ENCODE results near the gene SLK.

The SLK gene

DNA sequence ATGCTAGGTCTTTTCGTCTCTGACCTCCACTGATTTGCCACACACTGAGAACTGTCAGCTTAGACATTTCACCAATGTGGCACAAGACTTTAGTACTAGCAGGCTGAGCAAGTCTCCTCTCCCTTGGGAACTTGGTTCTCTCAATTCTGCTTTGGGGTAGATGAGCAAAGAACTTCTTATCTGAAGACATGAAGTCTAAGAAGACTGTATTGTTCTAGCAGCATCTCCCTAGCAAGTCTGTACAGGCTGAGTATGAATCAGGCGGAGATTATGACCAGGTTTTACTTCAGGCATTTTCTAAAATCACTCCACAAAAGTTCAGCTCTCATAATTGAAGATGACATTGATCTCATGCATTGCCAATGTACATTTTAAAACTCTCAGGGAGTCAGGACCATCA lies 25.1 kb upstream of the SLK start:
- DNase-seq (ENCODE audit: low read depth in 3 of 3) = no peak

- DNase-seq (ENCODE audit: low read depth in 3 of 3) = no peak
Measured at GRCh38 chr10:103942866-103943265, 24.1 kb upstream of the SLK start.

GRCh38 chr10:103947799-103948516 lies 19.0 kb upstream of the SLK start:
- no peak for DNase-seq (ENCODE audit: low read depth in 3 of 3)

DNA sequence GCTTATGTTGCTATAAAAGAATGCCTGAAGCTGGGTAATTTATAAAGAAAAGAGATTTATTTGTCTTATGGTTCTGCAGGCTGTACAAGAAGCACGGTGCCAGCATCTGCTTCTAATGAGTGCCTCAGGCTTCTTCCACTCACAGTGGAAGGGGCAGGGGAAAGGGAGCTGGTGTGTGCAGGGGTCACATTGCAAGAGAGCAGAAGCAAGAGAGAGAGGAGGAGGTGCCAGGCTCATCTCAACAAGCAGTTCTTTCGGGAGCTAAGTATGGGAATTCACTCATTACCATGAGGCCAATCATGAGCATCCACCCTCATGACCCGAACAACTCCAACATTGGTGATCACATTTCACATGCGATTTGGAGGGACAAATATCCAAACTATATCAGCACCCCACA lies 17.2 kb upstream of the SLK start:
- DNase-seq (ENCODE audit: low read depth in 3 of 3) = no peak

GRCh38 chr10:103951183-103951582 lies 15.8 kb upstream of the SLK start:
- DNase-seq (ENCODE audit: low read depth in 3 of 3) = no peak

GRCh38 chr10:103951942-103952341 lies 15.0 kb upstream of the SLK start:
- no peak for DNase-seq (ENCODE audit: low read depth in 3 of 3)

DNA sequence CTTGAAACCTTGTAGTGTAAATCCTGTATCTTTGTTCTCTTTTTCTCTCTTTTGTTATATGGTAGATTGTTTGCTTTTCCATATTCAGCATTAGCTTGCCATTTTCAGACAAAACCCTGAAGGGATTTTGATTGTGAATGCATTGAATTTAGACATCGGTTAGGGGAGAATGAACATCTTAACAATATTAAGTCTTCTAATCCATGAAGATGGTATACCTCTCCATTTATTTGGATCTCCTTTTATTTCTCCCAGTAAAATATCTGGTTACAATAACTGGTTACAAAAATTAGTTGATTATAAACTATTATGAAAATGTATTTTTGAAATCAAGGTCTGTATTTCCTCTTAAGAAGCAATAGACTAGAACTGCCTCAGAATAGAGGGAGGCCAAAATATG lies 12.4 kb upstream of the SLK start:
- no peak for DNase-seq (ENCODE audit: low read depth in 3 of 3)

DNA sequence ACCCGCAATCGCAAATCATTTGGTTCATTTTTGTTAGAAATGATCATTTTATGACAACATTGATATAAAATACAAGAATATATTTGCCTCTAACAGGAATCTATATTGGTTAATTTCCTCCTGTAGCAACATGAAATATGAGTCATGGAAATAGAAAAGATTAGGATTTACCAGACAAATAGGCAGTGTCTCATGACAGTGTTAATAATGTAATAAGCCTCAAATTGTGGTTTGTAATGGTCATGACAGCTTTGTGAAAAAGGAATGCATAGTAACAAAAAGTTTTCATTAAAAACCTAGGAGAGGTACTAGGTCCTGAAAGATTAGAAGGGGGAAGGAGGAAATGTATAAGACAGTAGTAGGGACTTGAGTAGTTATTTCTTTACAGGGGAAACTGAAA lies 7.9 kb upstream of the SLK start:
- DNase-seq (ENCODE audit: low read depth in 3 of 3) = no peak

DNA sequence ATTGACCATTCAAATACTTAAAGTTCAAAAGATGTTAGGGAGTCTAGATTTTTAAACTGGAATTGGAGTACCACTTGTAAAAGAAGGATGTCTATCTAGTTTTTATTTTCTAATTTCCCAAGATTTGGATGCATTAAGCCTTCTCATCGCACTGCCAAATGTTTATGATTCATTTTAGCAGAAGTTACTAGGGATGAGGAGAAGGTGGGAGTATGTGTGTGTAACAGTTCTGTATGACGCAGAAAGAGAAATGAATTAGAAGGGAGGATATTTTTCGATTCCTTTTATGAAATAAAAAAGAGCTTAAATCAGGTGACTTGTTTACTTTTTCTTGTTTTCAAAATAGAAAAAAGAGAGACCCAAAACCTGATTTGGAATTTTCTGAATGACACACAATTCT lies 6.8 kb upstream of the SLK start:
- DNase-seq (ENCODE audit: low read depth in 3 of 3) = no peak

GRCh38 chr10:103967448-103968071 lies 620 bp downstream of the SLK start:
- DNase-seq (ENCODE audit: low read depth in 3 of 3) = no peak

GRCh38 chr10:103968441-103969391 lies 1.8 kb downstream of the SLK start:
- no peak for DNase-seq (ENCODE audit: low read depth in 3 of 3)

DNA sequence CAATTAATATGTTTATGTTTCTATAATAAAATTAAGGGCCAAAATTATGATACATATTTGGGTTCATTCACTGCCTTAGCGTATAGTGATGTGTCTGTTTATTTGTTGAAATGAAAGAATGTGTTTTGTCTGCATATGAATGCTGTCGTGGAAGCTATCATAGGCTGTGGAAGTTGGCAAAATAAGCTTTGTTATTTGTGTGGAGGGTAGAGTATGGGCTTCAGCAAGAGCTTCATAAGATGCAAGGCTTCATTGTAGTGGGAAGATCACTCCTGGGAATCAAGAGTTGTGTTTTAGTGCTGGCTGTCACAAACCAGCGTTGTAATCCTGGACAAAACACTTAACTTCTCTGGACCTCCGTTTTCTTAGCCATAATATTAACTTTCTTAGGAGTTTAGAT lies 2.5 kb downstream of the SLK start:
- no peak for DNase-seq (ENCODE audit: low read depth in 3 of 3)

- DNase-seq (ENCODE audit: low read depth in 3 of 3) = no peak
Measured at GRCh38 chr10:103969857-103970627, 3.1 kb downstream of the SLK start.

GRCh38 chr10:103975169-103975568 lies 8.2 kb downstream of the SLK start:
- no peak for DNase-seq (ENCODE audit: low read depth in 3 of 3)

DNA sequence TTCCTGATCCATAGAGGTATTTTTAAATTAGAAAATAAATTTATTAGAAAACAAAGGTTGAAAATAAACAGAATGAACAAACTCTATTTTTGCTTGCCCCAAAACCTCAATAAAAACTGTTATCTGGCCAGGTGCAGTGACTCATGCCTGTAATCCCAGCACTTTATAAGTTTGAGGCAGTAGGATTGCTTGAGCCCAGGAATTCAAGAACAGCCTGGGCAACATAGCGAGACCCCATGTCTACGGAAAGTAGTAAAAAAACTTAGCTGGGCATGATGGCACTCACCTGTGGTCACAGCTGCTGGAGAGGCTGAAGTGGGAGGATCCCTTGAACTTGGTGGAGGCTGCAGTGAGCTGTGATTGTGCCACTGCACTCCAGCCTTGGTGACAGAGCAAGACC lies 10.3 kb downstream of the SLK start:
- DNase-seq (ENCODE audit: low read depth in 3 of 3) = no peak

- no peak for DNase-seq (ENCODE audit: low read depth in 3 of 3)
Measured at GRCh38 chr10:103979530-103979929, 12.6 kb downstream of the SLK start.

DNA sequence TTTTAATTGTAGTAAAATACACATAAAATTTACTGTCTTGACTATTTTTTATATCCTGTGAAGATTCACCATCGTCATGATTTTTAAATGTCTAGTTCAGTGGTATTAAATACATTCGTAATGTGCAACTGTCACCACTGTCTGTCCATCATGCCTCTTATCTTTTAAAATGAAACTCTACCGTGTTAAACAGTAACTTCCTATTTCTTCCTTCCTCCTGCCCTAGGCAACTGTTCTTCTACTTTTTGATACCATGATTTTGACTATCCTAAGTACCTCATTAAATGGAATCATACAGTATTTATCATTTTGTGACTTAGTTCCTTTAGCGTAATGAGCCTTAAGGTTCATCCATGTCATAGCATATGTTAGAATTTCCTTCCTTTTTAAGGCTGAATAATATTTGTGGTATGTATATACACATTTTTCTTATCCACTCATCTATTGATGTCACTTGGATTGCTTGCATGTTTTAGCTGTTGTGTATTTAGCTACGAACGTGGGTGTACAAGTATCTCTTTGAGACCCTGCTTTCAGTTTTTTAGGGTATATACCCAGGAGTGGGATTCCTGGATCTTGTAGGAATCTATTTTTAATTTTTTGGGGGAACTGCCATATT lies 13.5 kb downstream of the SLK start:
- no peak for DNase-seq (ENCODE audit: low read depth in 3 of 3)

DNA sequence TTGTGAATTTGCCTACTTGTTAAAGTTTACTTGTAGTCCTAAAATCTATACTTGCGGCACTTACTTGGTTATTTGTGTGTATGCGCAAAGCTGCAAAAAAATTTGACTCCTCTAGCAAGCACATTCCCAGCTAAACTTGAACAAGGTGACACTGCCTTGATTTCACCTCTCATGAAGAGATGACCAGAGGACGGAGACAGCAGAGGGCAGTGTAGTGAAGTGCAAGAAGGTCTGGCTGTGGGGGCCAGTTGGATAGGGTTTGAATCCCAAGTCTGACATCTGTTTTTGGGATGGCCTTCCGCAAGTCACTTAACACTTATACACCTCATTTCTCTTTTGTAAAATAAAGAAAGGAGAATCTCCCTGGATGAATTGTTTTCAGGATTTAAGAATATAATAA lies 15.7 kb downstream of the SLK start:
- no peak for DNase-seq (ENCODE audit: low read depth in 3 of 3)

DNA sequence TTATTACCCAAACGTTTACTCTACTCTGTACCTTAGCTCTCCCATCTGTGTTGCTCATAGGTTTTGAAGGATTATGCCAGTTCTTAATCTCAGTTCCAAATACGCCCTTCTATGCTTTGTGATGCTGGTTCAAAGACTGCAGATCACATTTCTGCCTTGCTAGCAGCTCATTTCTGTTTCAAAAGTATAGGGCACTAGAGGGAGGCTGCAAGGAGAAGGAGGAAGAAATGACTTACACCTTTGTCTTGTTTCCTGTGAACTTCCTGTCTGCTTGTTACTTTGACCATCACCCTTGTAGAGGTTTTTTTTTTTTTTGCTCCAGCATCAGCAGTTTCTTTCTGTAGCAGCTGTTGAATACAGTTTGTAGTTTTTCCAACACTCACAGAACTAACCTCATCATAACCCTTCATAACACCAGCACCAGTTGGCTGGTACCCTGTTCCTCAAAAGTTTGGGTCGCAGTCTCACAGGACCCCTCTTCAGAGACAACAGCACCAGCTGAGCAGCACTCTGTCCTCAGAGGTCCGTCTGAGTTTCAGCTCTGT lies 16.5 kb downstream of the SLK start:
- DNase-seq (ENCODE audit: low read depth in 3 of 3) = no peak

GRCh38 chr10:103985726-103986125 lies 18.8 kb downstream of the SLK start:
- DNase-seq (ENCODE audit: low read depth in 3 of 3) = no peak

DNA sequence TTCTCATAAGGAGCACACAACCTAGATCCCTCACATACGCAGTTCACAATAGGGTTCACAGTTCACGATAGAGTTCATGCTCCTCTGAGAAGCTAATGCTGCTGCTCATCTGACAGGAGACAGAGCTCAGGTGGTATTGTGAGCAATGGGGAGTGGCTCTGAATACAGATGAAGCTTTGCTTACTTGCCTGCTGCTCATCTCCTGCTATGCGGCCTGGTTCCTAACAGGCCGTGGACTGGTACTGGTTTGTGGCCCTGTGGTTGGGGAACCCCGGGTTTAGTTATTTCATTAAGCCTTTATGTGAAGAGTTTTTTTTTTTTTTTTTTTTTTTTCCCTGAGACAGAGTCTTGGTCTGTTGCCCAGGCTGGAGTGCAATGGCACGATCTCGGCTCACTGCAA lies 19.4 kb downstream of the SLK start:
- DNase-seq (ENCODE audit: low read depth in 3 of 3) = no peak

Data from stimulated activated CD4-positive, alpha-beta T cell treated with anti-CD3 and anti-CD28 coated beads, TNF-alpha, amount 100 ng/mL, for 24 hours (primary cell).